Esophagus muscularis mucosa (tissue), 4 donors: ENCODE results near the gene ENTREP1.

Experiments used
- CTCF ChIP-seq, 3 experiments: fragments of 200-600 bp in 2 of 3; fragments of 450-650 bp in 1 of 3; sonication (generic) in 2 of 3; IDR thresholded peaks; one replicate each; pipeline ENCODE4 v1.5.1; 2017 to 2019; ENCODE audit warnings: antibody characterized with exemption in 3 of 3, mild to moderate bottlenecking in 2 of 3, moderate library complexity in 1 of 3
- EP300 ChIP-seq: sonication (generic); formaldehyde crosslinking; IDR thresholded peaks from one replicate; pipeline ENCODE4 v1.6.1; 2017; ENCODE audit warnings: antibody characterized with exemption
- POLR2AphosphoS5 ChIP-seq, 2 donors: sonication (generic); formaldehyde crosslinking; IDR thresholded peaks; one replicate each; pipeline ENCODE4 v1.6.1; 2017; ENCODE audit warnings: antibody characterized with exemption in 2 of 2

GRCh38 chr9:69317081-69317480 is 7.9 kb upstream of the ENTREP1 start:
- no peak for TF ChIP-seq POLR2AphosphoS5 (IDR thresholded peaks at IDR 0.05)
- TF ChIP-seq EP300: no peak
- TF ChIP-seq CTCF (IDR thresholded peaks at IDR 0.05): no peak
